HepG2 (cell line): ENCODE data around the gene PIM3. TPM values are rescaled to one million over a fixed set of nuclear protein-coding genes. Genes with fewer than 3 reads are reported as not detected.

Experiments used
- BRCA1 ChIP-seq: sonication (generic); formaldehyde crosslinking; IDR thresholded peaks from 2 replicates; pipeline ENCODE4 v1.4.0; 2020; ENCODE audit warnings: missing genetic modification reagents
- CEBPG ChIP-seq: IDR thresholded peaks from 2 replicates; pipeline ENCODE4 v1.6.1; 2016
- HNF1A ChIP-seq, 2 experiments: sonication (generic) in 1 of 2; formaldehyde crosslinking in 1 of 2; IDR thresholded peaks; 2 replicates each; pipeline versions ENCODE4 v1.4.0 to v1.6.1; 2016 to 2020; ENCODE audit warnings: borderline replicate concordance in 1 of 2, low read depth in 1 of 2, mild to moderate bottlenecking in 1 of 2, missing genetic modification reagents in 1 of 2
- NFE2 ChIP-seq: sonication (generic); formaldehyde crosslinking; IDR thresholded peaks from 2 replicates; pipeline ENCODE4 v1.4.0; 2020; ENCODE audit warnings: missing genetic modification reagents
- POLR2AphosphoS2 ChIP-seq: IDR thresholded peaks from 2 replicates; pipeline ENCODE4 v1.6.1; 2011; ENCODE audit warnings: low read depth, low read length, improper control_type of control experiment
- SOX5 ChIP-seq: IDR thresholded peaks from 2 replicates; pipeline ENCODE4 v1.6.1; 2016; ENCODE audit warnings: borderline replicate concordance
- TFDP2 ChIP-seq: sonication (generic); formaldehyde crosslinking; IDR thresholded peaks from 2 replicates; pipeline ENCODE4 v1.4.0; 2020; ENCODE audit warnings: missing genetic modification reagents
- ZNF207 ChIP-seq: fragments of 450-650 bp; IDR thresholded peaks from 2 replicates; pipeline ENCODE4 v1.6.1; 2016; ENCODE audit warnings: antibody characterized with exemption, borderline replicate concordance
- ZNF598 ChIP-seq: sonication (generic); formaldehyde crosslinking; IDR thresholded peaks from 2 replicates; pipeline ENCODE4 v1.5.1; 2020; ENCODE audit warnings: mild to moderate bottlenecking, missing genetic modification reagents, borderline replicate concordance
- ZNF747 ChIP-seq: sonication (generic); formaldehyde crosslinking; IDR thresholded peaks from 2 replicates; pipeline ENCODE4 v1.8.1; 2023; ENCODE audit warnings: missing genetic modification reagents, mild to moderate bottlenecking, borderline replicate concordance
- ZNF768 ChIP-seq: sonication (generic); formaldehyde crosslinking; IDR thresholded peaks from 2 replicates; pipeline ENCODE4 v1.4.0; 2020; ENCODE audit warnings: missing genetic modification reagents
- ZNF891 ChIP-seq: sonication (generic); formaldehyde crosslinking; IDR thresholded peaks from 2 replicates; pipeline ENCODE4 v1.5.0; 2020; ENCODE audit warnings: mild to moderate bottlenecking, missing genetic modification reagents
- polyA plus RNA-seq, 8 experiments: library from polyadenylated mRNA; depleted of rRNA in 3 of 8; stranded (reverse) in 7 of 8; unstranded in 1 of 8; fragments of >200 nt; fragmentation: Illumina TruSeq in 4 of 8; extraction: Trizol in 4 of 8; gene quantifications; 2 replicates each; pipeline versions ENCODE4 v1.2.1 to v1.2.3, GENCODE V29; 2011 to 2016; ENCODE audit warnings: low read depth in 4 of 8, missing spikeins in 1 of 8, mixed read lengths in 1 of 8; ENCODE audit not compliant: insufficient read depth in 1 of 8
- total RNA-seq, 5 experiments: library from RNA; depleted of rRNA; stranded (reverse); fragments of >200 nt; fragmentation: Illumina TruSeq; extraction: Trizol; gene quantifications; 2 replicates each; pipeline ENCODE4 v1.2.3, GENCODE V29; 2016; ENCODE audit warnings: low read depth in 1 of 5
- TF ChIP-seq, protein P1 (sequence below), 2 experiments: sonication (generic) in 1 of 2; formaldehyde crosslinking in 1 of 2; IDR thresholded peaks; 2 replicates each; pipeline versions ENCODE4 v1.6.1 to v1.9.0; 2014 to 2022; ENCODE audit warnings: antibody characterized with exemption in 1 of 2, borderline replicate concordance in 1 of 2, inconsistent platforms in 1 of 2, low read depth in 1 of 2, missing genetic modification reagents in 1 of 2

Gene PIM3
- total and polyA plus RNA-seq, 2 of the 13 experiments (the other 11 are each of a cell fraction or from before 2014, with no cell fraction given): 21.6 to 31.2 TPM

- TF ChIP-seq HNF1A (IDR thresholded peaks at IDR 0.05; ENCODE audit: low read depth): no peak
- peak; percentile 50; the same call in 1 of the 2 replicates for TF ChIP-seq HNF1A (CRISPR knock-in tag; IDR thresholded peaks at IDR 0.05; ENCODE audit: borderline replicate concordance)
- TF ChIP-seq SOX5 (CRISPR knock-in tag): peak; percentile 48; the same call in 1 of the 2 replicates
- TF ChIP-seq ZNF598 (CRISPR knock-in tag): no peak
- TF ChIP-seq BRCA1: no peak
- TF ChIP-seq ZNF891: 0 out of 2 replicates have a peak, but pooled peaks have one; percentile 30
- TF ChIP-seq NFE2 (CRISPR knock-in tag): no peak
- no peak; the same call in 1 of the 2 replicates for TF ChIP-seq CEBPG (CRISPR knock-in tag)
- no peak for TF ChIP-seq ZNF207
- no peak for TF ChIP-seq ZNF747 (CRISPR knock-in tag)
- no peak for TF ChIP-seq TFDP2 (CRISPR knock-in tag)
- TF ChIP-seq, protein P1, sequence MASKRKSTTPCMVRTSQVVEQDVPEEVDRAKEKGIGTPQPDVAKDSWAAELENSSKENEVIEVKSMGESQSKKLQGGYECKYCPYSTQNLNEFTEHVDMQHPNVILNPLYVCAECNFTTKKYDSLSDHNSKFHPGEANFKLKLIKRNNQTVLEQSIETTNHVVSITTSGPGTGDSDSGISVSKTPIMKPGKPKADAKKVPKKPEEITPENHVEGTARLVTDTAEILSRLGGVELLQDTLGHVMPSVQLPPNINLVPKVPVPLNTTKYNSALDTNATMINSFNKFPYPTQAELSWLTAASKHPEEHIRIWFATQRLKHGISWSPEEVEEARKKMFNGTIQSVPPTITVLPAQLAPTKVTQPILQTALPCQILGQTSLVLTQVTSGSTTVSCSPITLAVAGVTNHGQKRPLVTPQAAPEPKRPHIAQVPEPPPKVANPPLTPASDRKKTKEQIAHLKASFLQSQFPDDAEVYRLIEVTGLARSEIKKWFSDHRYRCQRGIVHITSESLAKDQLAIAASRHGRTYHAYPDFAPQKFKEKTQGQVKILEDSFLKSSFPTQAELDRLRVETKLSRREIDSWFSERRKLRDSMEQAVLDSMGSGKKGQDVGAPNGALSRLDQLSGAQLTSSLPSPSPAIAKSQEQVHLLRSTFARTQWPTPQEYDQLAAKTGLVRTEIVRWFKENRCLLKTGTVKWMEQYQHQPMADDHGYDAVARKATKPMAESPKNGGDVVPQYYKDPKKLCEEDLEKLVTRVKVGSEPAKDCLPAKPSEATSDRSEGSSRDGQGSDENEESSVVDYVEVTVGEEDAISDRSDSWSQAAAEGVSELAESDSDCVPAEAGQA (IDR thresholded peaks at IDR 0.05; ENCODE audit: low read depth): no peak
- TF ChIP-seq, protein P1 (CRISPR knock-in tag; IDR thresholded peaks at IDR 0.05; ENCODE audit: borderline replicate concordance): no peak
- no peak for TF ChIP-seq POLR2AphosphoS2
- peak; percentile 68; the same call in 1 of the 2 replicates for TF ChIP-seq ZNF768 (CRISPR knock-in tag)
Measured at GRCh38 chr22:49942565-49943404, 17.8 kb upstream of the PIM3 start (continued).
